SU-DHL-6 (cell line): ENCODE data around the gene C6orf47.

Experiments
- H2AFZ ChIP-seq: fragments of 200-600 bp; sonication (generic); 2 replicates; pipeline ENCODE4 v1.6.1; 2014; ENCODE audit warnings: low read depth, mild to moderate bottlenecking, moderate library complexity, mixed read lengths, antibody characterized with exemption, low read length; ENCODE audit not compliant: severe bottlenecking
- H3F3A ChIP-seq: fragments of 200-600 bp; shearing (Covaris generic); 2 replicates; pipeline ENCODE4 v1.6.0; 2016; ENCODE audit warnings: antibody characterized with exemption, mild to moderate bottlenecking; ENCODE audit not compliant: insufficient read depth
- H3K27ac ChIP-seq: fragments of 200-600 bp; sonication (generic); 2 replicates; pipeline ENCODE4 v1.5.1; 2016; ENCODE audit warnings: low read depth, mild to moderate bottlenecking, low read length, moderate library complexity, mixed read lengths
- H3K27me3 ChIP-seq: fragments of 200-600 bp; sonication (generic), shearing (Covaris generic); 2 replicates; pipeline ENCODE4 v1.6.0; 2014; ENCODE audit warnings: mild to moderate bottlenecking, low read length
- H3K36me3 ChIP-seq: fragments of 200-600 bp; sonication (generic); 2 replicates; pipeline ENCODE4 v1.6.1; 2014; ENCODE audit warnings: mild to moderate bottlenecking, low read length, mixed read lengths
- H3K4me2 ChIP-seq: fragments of 300-600, 200-600 bp; shearing (Covaris generic), sonication (generic); 2 replicates; pipeline ENCODE4 v1.6.0; 2014; ENCODE audit warnings: low read length, low read depth, mild to moderate bottlenecking; ENCODE audit not compliant: poor library complexity, severe bottlenecking
- H3K4me3 ChIP-seq: fragments of 200-600 bp; sonication (generic); 2 replicates; pipeline ENCODE4 v1.5.1; 2014; ENCODE audit warnings: antibody characterized with exemption, low read length, mild to moderate bottlenecking, mixed read lengths; ENCODE audit not compliant: insufficient read depth, poor library complexity, severe bottlenecking
- H3K79me2 ChIP-seq: fragments of 200-600 bp; sonication (generic); 2 replicates; pipeline ENCODE4 v1.6.1; 2014; ENCODE audit warnings: mild to moderate bottlenecking, low read length, moderate library complexity; ENCODE audit not compliant: insufficient read depth
- H3K9ac ChIP-seq: fragments of 200-600 bp; sonication (generic); 2 replicates; pipeline ENCODE4 v1.7.0; 2014; ENCODE audit warnings: mild to moderate bottlenecking, low read length
- H3K9me2 ChIP-seq: fragments of 200-600 bp; sonication (generic); replicated peaks from 2 replicates; pipeline ENCODE4 v1.6.1; 2014; ENCODE audit warnings: low read length; ENCODE audit not compliant: insufficient read depth
- H3K9me3 ChIP-seq: fragments of 200-600 bp; sonication (generic); 2 replicates; pipeline ENCODE4 v1.6.1; 2014; ENCODE audit warnings: low read length, mixed read lengths; ENCODE audit not compliant: insufficient read depth
- H4K20me1 ChIP-seq: fragments of 200-600 bp; sonication (generic); 2 replicates; pipeline ENCODE4 v1.6.1; 2014; ENCODE audit warnings: low read depth, mild to moderate bottlenecking, antibody characterized with exemption, low read length, moderate library complexity, mixed read lengths
- EZH2phosphoT487 ChIP-seq: fragments of 200-600 bp; sonication (generic), shearing (Covaris generic); conservative IDR thresholded peaks from 2 replicates; pipeline ENCODE4 v1.6.1; 2018; ENCODE audit warnings: mild to moderate bottlenecking, antibody characterized with exemption, low read length, moderate library complexity, mixed read lengths
- TF ChIP-seq, protein P1 (sequence below): fragments of 200-600 bp; sonication (generic); IDR thresholded peaks from one replicate; pipeline ENCODE4 v1.5.1; 2017; ENCODE audit warnings: antibody characterized with exemption, mild to moderate bottlenecking, low read length, moderate library complexity; ENCODE audit not compliant: insufficient read depth, poor library complexity, severe bottlenecking

C6orf47 gene

DNA sequence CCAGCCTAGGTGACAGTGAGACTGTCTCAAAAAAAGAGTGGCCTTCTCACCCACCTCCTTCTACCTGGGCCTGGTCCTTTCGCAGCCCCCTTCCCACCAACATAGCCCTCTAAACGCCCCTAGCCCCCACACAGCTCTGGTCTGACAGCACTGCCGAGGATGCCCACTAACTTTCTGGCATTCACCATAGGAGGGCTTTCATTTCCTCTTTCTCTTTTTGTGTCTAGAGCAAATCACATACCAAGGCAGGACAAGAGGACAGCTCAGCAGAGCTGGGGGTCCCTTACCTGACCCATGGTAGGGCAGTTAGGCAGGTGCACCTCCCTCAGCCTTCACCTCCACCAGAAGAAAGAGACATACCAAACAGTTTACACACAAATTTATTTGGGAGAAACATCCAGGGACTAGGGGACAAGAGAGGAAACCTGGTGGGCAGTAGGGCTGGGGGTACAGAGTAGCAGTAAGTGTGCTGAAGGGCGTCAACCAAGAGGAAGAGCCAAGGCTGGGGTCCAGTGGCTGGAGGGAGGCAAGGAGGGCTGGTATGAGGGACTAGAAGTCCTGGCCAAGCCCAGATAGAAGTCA, 15.8 kb upstream of the C6orf47 start:
- no peaks in the 10 kb centered on the region for H4K20me1 ChIP-seq
- H3K9me3 ChIP-seq: no peaks in the 10 kb centered on the region
- H3K36me3 ChIP-seq: no peaks in the 10 kb centered on the region
- H3K9ac ChIP-seq: no peak overlapping the region
- peaks cover 14% of the 10 kb centered on the region; the same call in 1 of the 2 replicates for H3F3A ChIP-seq
- no peak overlapping the region for H3K27ac ChIP-seq
- H3K4me3 ChIP-seq: no peak overlapping the region
- H3K9me2 ChIP-seq: no peaks in the 10 kb centered on the region
- TF ChIP-seq, protein P1, sequence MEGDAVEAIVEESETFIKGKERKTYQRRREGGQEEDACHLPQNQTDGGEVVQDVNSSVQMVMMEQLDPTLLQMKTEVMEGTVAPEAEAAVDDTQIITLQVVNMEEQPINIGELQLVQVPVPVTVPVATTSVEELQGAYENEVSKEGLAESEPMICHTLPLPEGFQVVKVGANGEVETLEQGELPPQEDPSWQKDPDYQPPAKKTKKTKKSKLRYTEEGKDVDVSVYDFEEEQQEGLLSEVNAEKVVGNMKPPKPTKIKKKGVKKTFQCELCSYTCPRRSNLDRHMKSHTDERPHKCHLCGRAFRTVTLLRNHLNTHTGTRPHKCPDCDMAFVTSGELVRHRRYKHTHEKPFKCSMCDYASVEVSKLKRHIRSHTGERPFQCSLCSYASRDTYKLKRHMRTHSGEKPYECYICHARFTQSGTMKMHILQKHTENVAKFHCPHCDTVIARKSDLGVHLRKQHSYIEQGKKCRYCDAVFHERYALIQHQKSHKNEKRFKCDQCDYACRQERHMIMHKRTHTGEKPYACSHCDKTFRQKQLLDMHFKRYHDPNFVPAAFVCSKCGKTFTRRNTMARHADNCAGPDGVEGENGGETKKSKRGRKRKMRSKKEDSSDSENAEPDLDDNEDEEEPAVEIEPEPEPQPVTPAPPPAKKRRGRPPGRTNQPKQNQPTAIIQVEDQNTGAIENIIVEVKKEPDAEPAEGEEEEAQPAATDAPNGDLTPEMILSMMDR: no peak
- TF ChIP-seq EZH2phosphoT487: no peak
- no peaks in the 10 kb centered on the region for H3K79me2 ChIP-seq
- H3K27me3 ChIP-seq: no peaks in the 10 kb centered on the region
- H3K4me2 ChIP-seq: no peak overlapping the region
- H2AFZ ChIP-seq: no peak overlapping the region

DNA sequence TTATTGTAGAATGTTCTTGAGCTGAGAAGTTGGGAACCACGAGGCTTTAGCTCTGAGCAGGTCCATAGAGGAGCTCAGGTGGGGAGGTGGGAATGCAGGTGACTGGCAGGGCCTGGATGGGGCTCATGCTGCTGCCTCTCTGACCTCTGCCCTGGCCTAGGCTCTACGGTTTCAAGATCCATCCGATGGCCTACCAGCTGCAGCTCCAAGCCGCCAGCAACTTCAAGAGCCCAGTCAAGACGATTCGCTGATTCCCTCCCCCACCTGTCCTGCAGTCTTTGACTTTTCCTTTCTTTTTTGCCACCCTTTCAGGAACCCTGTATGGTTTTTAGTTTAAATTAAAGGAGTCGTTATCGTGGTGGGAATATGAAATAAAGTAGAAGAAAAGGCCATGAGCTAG, 9.1 kb upstream of the C6orf47 start, which contains the start of gene LY6G5B:
LY6G5B (plus strand) TSS at position 301 of the 400 bp plus-strand sequence. CDS start 975 bp downstream, outside the sequence.
- H4K20me1 ChIP-seq: no peaks in the 10 kb centered on the region; the same call in 1 of the 2 replicates
- H3K27me3 ChIP-seq: no peaks in the 10 kb centered on the region
- H3K9me2 ChIP-seq: no peaks in the 10 kb centered on the region
- H3K4me3 ChIP-seq: no peak within 1 kb of the TSS
- H3K9ac ChIP-seq: no peak within 1 kb of the TSS
- peaks cover 28% of the 10 kb centered on the region for H3K79me2 ChIP-seq
- no peak within 1 kb of the TSS for H3K4me2 ChIP-seq
- H3K9me3 ChIP-seq: no peaks in the 10 kb centered on the region
- peaks cover 10% of the 10 kb centered on the region for H3F3A ChIP-seq
- no peak within 1 kb of the TSS for H2AFZ ChIP-seq
- TF ChIP-seq EZH2phosphoT487: no peak
- TF ChIP-seq, protein P1: no peak
- peaks cover 28% of the 10 kb centered on the region for H3K36me3 ChIP-seq
- H3K27ac ChIP-seq: no peak within 1 kb of the TSS

DNA sequence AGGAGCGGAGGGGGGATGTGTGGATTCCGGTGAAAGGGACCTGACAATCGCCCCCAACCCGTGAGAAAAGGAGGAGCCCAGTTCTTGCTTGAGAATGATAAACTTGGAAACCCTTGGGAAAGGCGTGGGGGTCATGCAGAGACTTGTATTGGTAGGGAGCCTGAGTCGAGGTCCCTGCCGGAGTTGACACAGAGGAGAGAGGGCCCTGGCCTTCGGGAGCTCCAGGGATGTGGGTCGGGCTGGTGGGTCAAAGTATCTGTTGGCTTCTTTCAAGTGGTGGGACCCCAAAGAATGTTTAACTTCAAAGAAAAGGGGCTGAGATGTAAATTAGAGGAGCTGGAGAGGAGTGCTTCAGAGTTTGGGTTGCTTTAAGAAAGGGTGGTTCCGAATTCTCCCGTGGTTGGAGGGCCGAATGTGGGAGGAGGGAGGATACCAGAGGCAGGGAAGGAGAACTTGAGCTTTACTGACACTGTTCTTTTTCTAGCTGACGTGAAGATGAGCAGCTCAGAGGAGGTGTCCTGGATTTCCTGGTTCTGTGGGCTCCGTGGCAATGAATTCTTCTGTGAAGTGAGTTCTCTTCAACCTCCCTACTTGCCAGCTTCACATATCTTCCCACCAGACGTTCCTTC, 5.9 kb upstream of the C6orf47 start:
- Histone ChIP-seq H3F3A (peaks cover 24% of the 10 kb centered on the region), H2AFZ (no peak overlapping the region), H3K9ac (peak overlapping the region; percentile 82), H3K36me3 (peaks cover 28% of the 10 kb centered on the region), H3K9me3 (no peaks in the 10 kb centered on the region), H3K9me2 (no peaks in the 10 kb centered on the region), H3K27me3 (no peaks in the 10 kb centered on the region), H3K4me2 (peak overlapping the region; percentile 82), H4K20me1 (no peaks in the 10 kb centered on the region; the same call in 1 of the 2 replicates), H3K27ac (peak overlapping the region; percentile 62), H3K4me3 (peak overlapping the region; percentile 83), H3K79me2 (peaks cover 46% of the 10 kb centered on the region)
- TF ChIP-seq, protein P1: no peak
- TF ChIP-seq EZH2phosphoT487: no peak
